K562 (cell line): ENCODE data around the gene FBP2. TPM values are rescaled to one million over a fixed set of nuclear protein-coding genes. Genes with fewer than 3 reads are reported as not detected.

Experiments used
- ATAC-seq: fragments of 200-7000 bp; cut with Tn5 transposase; 3 replicates; pipeline ENCODE4 v1.9.1; 2020; ENCODE audit warnings: moderate library complexity
- BruUV-seq: library from RNA; stranded (reverse); fragments of 400-500 nt; replicated peaks from 2 replicates; lab custom pipeline; 2021; lab: Mats Ljungman, UMichigan
- CTCF ChIA-PET: fragments of 300-600 bp; formaldehyde crosslinking; extraction: SDS; loops from one replicate; lab custom pipeline; 2021; ENCODE audit warnings: low intra/inter-chr PET ratio; lab: Yijun Ruan, JAX
- POLR2A ChIA-PET: fragments of 300-600, 350-650 bp; sonication (Branson Sonifier 250); formaldehyde crosslinking; extraction: SDS; loops from one replicate; lab custom pipeline; 2021; ENCODE audit warnings: antibody characterized with exemption, inconsistent platforms; lab: Yijun Ruan, JAX
- DNase-seq, 4 experiments: peaks; one replicate each; pipeline versions ENCODE4 v3.0.0 to v3.0.0-alpha.2; 2011 to 2018; ENCODE audit warnings: low spot score in 3 of 4, mixed read lengths in 3 of 4; ENCODE audit errors: extremely low read depth in 1 of 4
- FAIRE-seq: peaks from 2 replicates; lab custom pipeline; 2011; peaks lifted over from hg19 to GRCh38; lab: Jason Lieb, UNC
- H2AFZ ChIP-seq: 2 replicates; pipeline ENCODE4 v1.6.0; 2011; ENCODE audit warnings: low read depth, low read length, control low read depth, inconsistent platforms
- H3K27ac ChIP-seq: fragments of 200-600 bp; 3 replicates; pipeline ENCODE4 v1.8.0; 2011; ENCODE audit warnings: low read depth, mild to moderate bottlenecking, control low read depth, inconsistent platforms, low read length, moderate library complexity, mixed read lengths; ENCODE audit errors: extremely low read depth
- H3K27me3 ChIP-seq, 2 experiments: fragments of 300-600 bp in 1 of 2; 2 replicates in 1 of 2; 3 replicates in 1 of 2; pipeline versions ENCODE4 v1.6.0 to v1.8.0; 2011; ENCODE audit warnings: inconsistent platforms in 2 of 2, low read length in 2 of 2, mild to moderate bottlenecking in 1 of 2, mixed read lengths in 1 of 2, moderate library complexity in 1 of 2; ENCODE audit not compliant: control insufficient read depth in 2 of 2, insufficient read depth in 2 of 2
- H3K36me3 ChIP-seq: fragments of 300-600 bp; 3 replicates; pipeline ENCODE4 v1.8.0; 2011; ENCODE audit warnings: mild to moderate bottlenecking, low read length, inconsistent platforms; ENCODE audit not compliant: control insufficient read depth, insufficient read depth
- H3K4me1 ChIP-seq, 2 experiments: fragments of 200-600 bp in 1 of 2; replicated peaks in 1 of 2; 2 replicates in 1 of 2; 3 replicates in 1 of 2; pipeline versions ENCODE4 v1.5.1 to v1.8.0; 2011; ENCODE audit warnings: inconsistent platforms in 2 of 2, low read length in 2 of 2, mild to moderate bottlenecking in 1 of 2, mixed read lengths in 1 of 2, moderate library complexity in 1 of 2; ENCODE audit not compliant: control insufficient read depth in 2 of 2, insufficient read depth in 2 of 2
- H3K4me2 ChIP-seq: 2 replicates; pipeline ENCODE4 v1.6.1; 2011; ENCODE audit warnings: low read length, control low read depth, inconsistent platforms, mixed read lengths; ENCODE audit not compliant: insufficient read depth
- H3K4me3 ChIP-seq: fragments of 200-600 bp; sonication (generic), shearing (Covaris generic); 2 replicates; pipeline ENCODE4 v1.5.1; 2016; ENCODE audit warnings: control low read depth, inconsistent platforms
- H3K79me2 ChIP-seq: fragments of 200-600 bp; 3 replicates; pipeline ENCODE4 v1.8.0; 2011; ENCODE audit warnings: low read length, inconsistent platforms; ENCODE audit not compliant: control insufficient read depth, insufficient read depth
- H3K9ac ChIP-seq, 2 experiments: 2 replicates each; pipeline versions ENCODE4 v1.6.0 to v1.6.1; 2011; ENCODE audit warnings: low read depth in 2 of 2, low read length in 2 of 2, control low read depth in 1 of 2, inconsistent platforms in 1 of 2, mild to moderate bottlenecking in 1 of 2, mixed read lengths in 1 of 2; ENCODE audit not compliant: insufficient read depth in 1 of 2
- H3K9me1 ChIP-seq: one replicate; pipeline ENCODE4 v1.6.0; 2011; ENCODE audit warnings: inconsistent platforms, mild to moderate bottlenecking, low read length, moderate library complexity; ENCODE audit not compliant: control insufficient read depth, insufficient read depth
- H3K9me3 ChIP-seq: replicated peaks from 2 replicates; pipeline ENCODE4 v1.5.1; 2011; ENCODE audit warnings: low read depth, low read length, inconsistent platforms; ENCODE audit not compliant: control insufficient read depth, insufficient read depth
- H4K20me1 ChIP-seq: replicated peaks from 2 replicates; pipeline ENCODE4 v1.6.1; 2011; ENCODE audit warnings: low read length, inconsistent platforms, mixed read lengths; ENCODE audit not compliant: control insufficient read depth, insufficient read depth
- CBFB ChIP-seq: sonication (generic); formaldehyde crosslinking; IDR thresholded peaks from 2 replicates; pipeline ENCODE4 v1.4.0; 2020; ENCODE audit warnings: mild to moderate bottlenecking, missing genetic modification reagents
- E2F3 ChIP-seq: fragments of 250-450 bp; sonication (Bioruptor Pico); IDR thresholded peaks from 2 replicates; pipeline ENCODE4 v1.4.0; 2020; ENCODE audit warnings: mild to moderate bottlenecking
- GABPB1 ChIP-seq: sonication (generic); formaldehyde crosslinking; IDR thresholded peaks from 2 replicates; pipeline ENCODE4 v1.8.0; 2022; ENCODE audit warnings: mild to moderate bottlenecking, missing genetic modification reagents
- ILF3 ChIP-seq: fragments of 450-650 bp; IDR thresholded peaks from 2 replicates; pipeline ENCODE4 v1.6.1; 2018; ENCODE audit warnings: antibody characterized with exemption, mild to moderate bottlenecking, moderate library complexity, borderline replicate concordance
- MCM5 ChIP-seq: fragments of 450-650 bp; IDR thresholded peaks from 2 replicates; pipeline ENCODE4 v1.6.1; 2016; ENCODE audit warnings: low read depth
- MIER1 ChIP-seq: fragments of 450-650 bp; IDR thresholded peaks from 2 replicates; pipeline ENCODE4 v1.6.1; 2016; ENCODE audit warnings: antibody characterized with exemption, mild to moderate bottlenecking, low read depth
- POLR2AphosphoS2 ChIP-seq: IDR thresholded peaks from 2 replicates; pipeline ENCODE4 v1.6.1; 2012; ENCODE audit warnings: low read length, improper control_type of control experiment
- ZFX ChIP-seq: sonication (generic); formaldehyde crosslinking; IDR thresholded peaks from 2 replicates; pipeline ENCODE4 v1.8.0; 2022; ENCODE audit warnings: mild to moderate bottlenecking, missing genetic modification reagents, moderate library complexity
- ZKSCAN3 ChIP-seq: fragments of 250-450 bp; sonication (Bioruptor Pico); IDR thresholded peaks from 2 replicates; pipeline ENCODE4 v1.4.0; 2020
- ZNF146 ChIP-seq: IDR thresholded peaks from one replicate; pipeline ENCODE4 v1.6.1; 2018; ENCODE audit warnings: missing compliant biosample characterization; ENCODE audit not compliant: unreplicated experiment
- ZNF253 ChIP-seq: fragments of 250-450 bp; sonication (Bioruptor Pico); conservative IDR thresholded peaks from 2 replicates; pipeline ENCODE4 v1.6.1; 2021; ENCODE audit warnings: mild to moderate bottlenecking
- ZNF586 ChIP-seq: fragments of 450-650 bp; formaldehyde crosslinking; conservative IDR thresholded peaks from 2 replicates; pipeline ENCODE4 v1.4.0; 2020; ENCODE audit warnings: mild to moderate bottlenecking, moderate library complexity
- WGBS: fragments of 100-300 bp; shearing (Covaris generic); methylation state at CpG from one replicate; pipeline ENCODE4 v1.1.6; 2016; ENCODE audit warnings: low coverage, mixed read lengths; ENCODE audit not compliant: insufficient coverage; ENCODE audit errors: missing lambda C conversion rate; 5-methylcytosine and 5-hydroxymethylcytosine counted together
- in situ Hi-C: fragments of 300-500 bp; cut with MboI; formaldehyde crosslinking; loops from 4 replicates; pipeline ENCODE4 v1.15.0; 2018; ENCODE audit warnings: inconsistent platforms, mixed read lengths
- intact Hi-C: fragments of 100-400 bp; cut with micrococcal nuclease; formaldehyde crosslinking; loops from 2 replicates; pipeline ENCODE4 v1.14.2; 2022
- polyA plus RNA-seq, 8 experiments: library from polyadenylated mRNA; depleted of rRNA in 4 of 8; stranded (reverse) in 5 of 8; unstranded in 3 of 8; fragments of >200 nt; fragmentation: Nextera tagmentation in 2 of 8; fragmentation: Illumina TruSeq in 1 of 8; extraction: Ambion mirVana in 2 of 8; extraction: Trizol in 1 of 8; gene quantifications; 2 replicates each; pipeline versions ENCODE4 v1.2.1 to v1.2.3, GENCODE V29; 2011 to 2014; ENCODE audit warnings: inconsistent platforms in 1 of 8, missing spikeins in 1 of 8
- total RNA-seq, 7 experiments: library from RNA; depleted of rRNA in 6 of 7; stranded (reverse); fragments of >200 nt in 6 of 7; fragmentation: Illumina TruSeq in 2 of 7; extraction: Trizol in 2 of 7; gene quantifications; 2 replicates each; pipeline versions ENCODE4 v1.2.1 to v1.2.3, GENCODE V29; 2011 to 2021; ENCODE audit warnings: low replicate concordance in 1 of 7
- TF ChIP-seq, protein P1 (sequence below): sonication (generic); formaldehyde crosslinking; IDR thresholded peaks from 2 replicates; pipeline ENCODE4 v1.8.0; 2022; ENCODE audit warnings: mild to moderate bottlenecking, missing genetic modification reagents
- TF ChIP-seq, protein P2 (sequence below): fragments of 250-450 bp; sonication (Bioruptor Pico); IDR thresholded peaks from 2 replicates; pipeline ENCODE4 v1.4.0; 2020; ENCODE audit warnings: borderline replicate concordance
- TF ChIP-seq, protein P3 (sequence below): fragments of 450-650 bp; IDR thresholded peaks from 2 replicates; pipeline ENCODE4 v1.6.1; 2017; ENCODE audit warnings: mild to moderate bottlenecking, moderate library complexity
- TF ChIP-seq, protein P4 (sequence below): sonication (generic); formaldehyde crosslinking; IDR thresholded peaks from 2 replicates; pipeline ENCODE4 v1.9.0; 2022; ENCODE audit warnings: mild to moderate bottlenecking, missing genetic modification reagents

Gene FBP2
- total and polyA plus RNA-seq, 9 of the 15 experiments (the other 6 are each of a cell fraction or from before 2014, with no cell fraction given): 0.06 TPM; not detected in 7

DNA sequence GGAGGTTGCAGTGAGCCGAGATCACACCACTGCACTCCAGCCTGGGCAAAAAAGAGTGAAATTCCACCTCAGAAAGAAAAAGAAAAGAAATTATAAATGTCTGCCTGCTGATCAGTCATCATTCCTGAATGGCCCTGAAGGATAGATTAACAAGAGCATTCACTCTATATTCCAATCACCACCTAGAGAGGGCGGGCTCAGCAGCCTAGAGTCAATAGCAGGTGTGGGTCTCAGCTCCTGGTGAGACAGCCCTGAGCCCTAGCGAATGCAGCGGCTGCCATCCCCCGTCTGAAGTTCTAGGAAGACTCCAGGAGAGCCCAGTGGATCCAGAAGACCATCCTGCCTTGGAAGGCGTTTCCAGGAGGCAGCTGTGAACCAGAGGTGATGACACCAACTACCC, 33.7 kb upstream of the FBP2 start:
- CTCF ChIA-PET: no interaction called here
- H3K36me3 ChIP-seq: no peaks in the 10 kb centered on the region
- no peaks in the 10 kb centered on the region for H3K79me2 ChIP-seq
- BruUV-seq: no TSS peak
- POLR2A ChIA-PET: no interaction called here
- H3K27me3 ChIP-seq: peaks cover 29 to 55% of the 10 kb centered on the region in 2 experiments
- peaks cover 0 to 10% of the 10 kb centered on the region in 2 experiments; a peak in 2 of 5 replicates for H3K4me1 ChIP-seq
- 3% methylated on average over 6 of the region's 6 CpGs for WGBS
- no peak overlapping the region for H3K4me2 ChIP-seq
- no peak overlapping the region for H3K4me3 ChIP-seq
- 0 out of 2 replicates have a peak, but pooled peaks cover 4% of the 10 kb centered on the region for H4K20me1 ChIP-seq
- no peak overlapping the region for H3K27ac ChIP-seq
- no peaks in the 10 kb centered on the region for H3K9me1 ChIP-seq
- DNase-seq: no peak
- no peak for FAIRE-seq
- in situ Hi-C loops: no loop called here
- H3K9ac ChIP-seq: no peak overlapping the region
- no peaks in the 10 kb centered on the region for H3K9me3 ChIP-seq
- ATAC-seq: 0 out of 3 replicates have a peak, but pooled peaks have one; percentile 26
- intact Hi-C loops: no loop called here
- no peak overlapping the region for H2AFZ ChIP-seq
- TF ChIP-seq ZNF586 (CRISPR knock-in tag) (no peak), MIER1 (no peak), CBFB (CRISPR knock-in tag) (no peak), GABPB1 (CRISPR knock-in tag) (no peak), MCM5 (no peak), E2F3 (CRISPR knock-in tag) (no peak), ZNF146 (CRISPR knock-in tag) (no peak), POLR2AphosphoS2 (no peak), ZFX (CRISPR knock-in tag) (no peak), ZNF253 (no peak), ILF3 (no peak), ZKSCAN3 (CRISPR knock-in tag) (no peak)
- TF ChIP-seq, protein P1, sequence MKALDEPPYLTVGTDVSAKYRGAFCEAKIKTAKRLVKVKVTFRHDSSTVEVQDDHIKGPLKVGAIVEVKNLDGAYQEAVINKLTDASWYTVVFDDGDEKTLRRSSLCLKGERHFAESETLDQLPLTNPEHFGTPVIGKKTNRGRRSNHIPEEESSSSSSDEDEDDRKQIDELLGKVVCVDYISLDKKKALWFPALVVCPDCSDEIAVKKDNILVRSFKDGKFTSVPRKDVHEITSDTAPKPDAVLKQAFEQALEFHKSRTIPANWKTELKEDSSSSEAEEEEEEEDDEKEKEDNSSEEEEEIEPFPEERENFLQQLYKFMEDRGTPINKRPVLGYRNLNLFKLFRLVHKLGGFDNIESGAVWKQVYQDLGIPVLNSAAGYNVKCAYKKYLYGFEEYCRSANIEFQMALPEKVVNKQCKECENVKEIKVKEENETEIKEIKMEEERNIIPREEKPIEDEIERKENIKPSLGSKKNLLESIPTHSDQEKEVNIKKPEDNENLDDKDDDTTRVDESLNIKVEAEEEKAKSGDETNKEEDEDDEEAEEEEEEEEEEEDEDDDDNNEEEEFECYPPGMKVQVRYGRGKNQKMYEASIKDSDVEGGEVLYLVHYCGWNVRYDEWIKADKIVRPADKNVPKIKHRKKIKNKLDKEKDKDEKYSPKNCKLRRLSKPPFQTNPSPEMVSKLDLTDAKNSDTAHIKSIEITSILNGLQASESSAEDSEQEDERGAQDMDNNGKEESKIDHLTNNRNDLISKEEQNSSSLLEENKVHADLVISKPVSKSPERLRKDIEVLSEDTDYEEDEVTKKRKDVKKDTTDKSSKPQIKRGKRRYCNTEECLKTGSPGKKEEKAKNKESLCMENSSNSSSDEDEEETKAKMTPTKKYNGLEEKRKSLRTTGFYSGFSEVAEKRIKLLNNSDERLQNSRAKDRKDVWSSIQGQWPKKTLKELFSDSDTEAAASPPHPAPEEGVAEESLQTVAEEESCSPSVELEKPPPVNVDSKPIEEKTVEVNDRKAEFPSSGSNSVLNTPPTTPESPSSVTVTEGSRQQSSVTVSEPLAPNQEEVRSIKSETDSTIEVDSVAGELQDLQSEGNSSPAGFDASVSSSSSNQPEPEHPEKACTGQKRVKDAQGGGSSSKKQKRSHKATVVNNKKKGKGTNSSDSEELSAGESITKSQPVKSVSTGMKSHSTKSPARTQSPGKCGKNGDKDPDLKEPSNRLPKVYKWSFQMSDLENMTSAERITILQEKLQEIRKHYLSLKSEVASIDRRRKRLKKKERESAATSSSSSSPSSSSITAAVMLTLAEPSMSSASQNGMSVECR (CRISPR knock-in tag): no peak
- TF ChIP-seq, protein P2, sequence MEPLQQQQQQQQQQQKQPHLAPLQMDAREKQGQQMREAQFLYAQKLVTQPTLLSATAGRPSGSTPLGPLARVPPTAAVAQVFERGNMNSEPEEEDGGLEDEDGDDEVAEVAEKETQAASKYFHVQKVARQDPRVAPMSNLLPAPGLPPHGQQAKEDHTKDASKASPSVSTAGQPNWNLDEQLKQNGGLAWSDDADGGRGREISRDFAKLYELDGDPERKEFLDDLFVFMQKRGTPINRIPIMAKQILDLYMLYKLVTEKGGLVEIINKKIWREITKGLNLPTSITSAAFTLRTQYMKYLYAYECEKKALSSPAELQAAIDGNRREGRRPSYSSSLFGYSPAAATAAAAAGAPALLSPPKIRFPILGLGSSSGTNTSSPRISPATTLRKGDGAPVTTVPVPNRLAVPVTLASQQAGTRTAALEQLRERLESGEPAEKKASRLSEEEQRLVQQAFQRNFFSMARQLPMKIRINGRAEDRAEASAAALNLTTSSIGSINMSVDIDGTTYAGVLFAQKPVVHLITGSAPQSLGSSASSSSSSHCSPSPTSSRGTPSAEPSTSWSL (CRISPR knock-in tag): no peak
- TF ChIP-seq, protein P3, sequence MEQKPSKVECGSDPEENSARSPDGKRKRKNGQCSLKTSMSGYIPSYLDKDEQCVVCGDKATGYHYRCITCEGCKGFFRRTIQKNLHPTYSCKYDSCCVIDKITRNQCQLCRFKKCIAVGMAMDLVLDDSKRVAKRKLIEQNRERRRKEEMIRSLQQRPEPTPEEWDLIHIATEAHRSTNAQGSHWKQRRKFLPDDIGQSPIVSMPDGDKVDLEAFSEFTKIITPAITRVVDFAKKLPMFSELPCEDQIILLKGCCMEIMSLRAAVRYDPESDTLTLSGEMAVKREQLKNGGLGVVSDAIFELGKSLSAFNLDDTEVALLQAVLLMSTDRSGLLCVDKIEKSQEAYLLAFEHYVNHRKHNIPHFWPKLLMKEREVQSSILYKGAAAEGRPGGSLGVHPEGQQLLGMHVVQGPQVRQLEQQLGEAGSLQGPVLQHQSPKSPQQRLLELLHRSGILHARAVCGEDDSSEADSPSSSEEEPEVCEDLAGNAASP: no peak
- TF ChIP-seq, protein P4, sequence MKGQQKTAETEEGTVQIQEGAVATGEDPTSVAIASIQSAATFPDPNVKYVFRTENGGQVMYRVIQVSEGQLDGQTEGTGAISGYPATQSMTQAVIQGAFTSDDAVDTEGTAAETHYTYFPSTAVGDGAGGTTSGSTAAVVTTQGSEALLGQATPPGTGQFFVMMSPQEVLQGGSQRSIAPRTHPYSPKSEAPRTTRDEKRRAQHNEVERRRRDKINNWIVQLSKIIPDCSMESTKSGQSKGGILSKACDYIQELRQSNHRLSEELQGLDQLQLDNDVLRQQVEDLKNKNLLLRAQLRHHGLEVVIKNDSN (CRISPR knock-in tag): no peak
